Measurements from ENCODE around the gene ZNF83.
"Not testable (repeated sequence)": the region's sequence is repeated elsewhere in the genome, so short reads cannot be mapped to it uniquely, and the experiment has no call there.

Gene ZNF83

DNA sequence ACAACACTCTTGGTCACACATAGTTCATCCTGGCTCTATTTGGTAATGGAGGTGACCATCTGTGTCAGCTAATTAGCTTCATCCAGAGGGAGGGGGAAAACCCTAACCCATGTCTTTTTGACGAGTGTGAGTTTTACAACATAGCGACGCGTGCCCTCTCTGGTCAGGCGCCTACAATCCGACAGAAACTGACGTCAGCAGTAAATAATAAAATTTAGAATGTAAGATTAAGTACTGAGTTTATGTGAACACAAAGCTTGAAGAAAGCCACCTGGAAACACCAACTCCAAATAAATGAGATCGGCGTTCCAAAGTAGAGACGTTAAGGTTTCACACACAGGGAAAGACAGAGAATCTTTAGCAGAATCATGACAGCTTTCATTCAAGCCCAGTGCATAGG is 1.8 kb upstream of the ZNF83 start:
- DNase-seq (ENCODE audit: low read depth, low spot score) = no peak

DNA sequence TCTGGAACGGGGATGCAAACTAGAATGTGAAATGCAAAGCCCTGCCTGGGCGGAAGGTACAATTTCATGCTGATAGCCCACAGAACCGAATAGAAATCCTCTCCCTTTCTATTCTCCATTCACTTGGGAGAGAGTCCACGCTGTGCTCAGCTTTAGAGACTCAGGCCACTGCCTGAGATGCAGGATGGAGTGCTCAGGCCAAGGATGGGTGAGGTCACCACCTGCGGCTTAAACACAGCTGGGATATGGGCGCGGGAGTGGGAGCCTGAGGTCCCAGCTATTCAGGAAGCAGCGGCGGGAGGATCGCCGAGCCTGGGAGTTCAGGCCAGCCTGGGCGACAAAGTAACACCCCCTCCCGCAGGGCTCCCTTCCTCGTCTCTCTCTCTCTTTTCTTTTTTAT is 446 bp upstream of the ZNF83 start:
- peak; percentile 9 for DNase-seq (ENCODE audit: low read depth, low spot score)

DNA sequence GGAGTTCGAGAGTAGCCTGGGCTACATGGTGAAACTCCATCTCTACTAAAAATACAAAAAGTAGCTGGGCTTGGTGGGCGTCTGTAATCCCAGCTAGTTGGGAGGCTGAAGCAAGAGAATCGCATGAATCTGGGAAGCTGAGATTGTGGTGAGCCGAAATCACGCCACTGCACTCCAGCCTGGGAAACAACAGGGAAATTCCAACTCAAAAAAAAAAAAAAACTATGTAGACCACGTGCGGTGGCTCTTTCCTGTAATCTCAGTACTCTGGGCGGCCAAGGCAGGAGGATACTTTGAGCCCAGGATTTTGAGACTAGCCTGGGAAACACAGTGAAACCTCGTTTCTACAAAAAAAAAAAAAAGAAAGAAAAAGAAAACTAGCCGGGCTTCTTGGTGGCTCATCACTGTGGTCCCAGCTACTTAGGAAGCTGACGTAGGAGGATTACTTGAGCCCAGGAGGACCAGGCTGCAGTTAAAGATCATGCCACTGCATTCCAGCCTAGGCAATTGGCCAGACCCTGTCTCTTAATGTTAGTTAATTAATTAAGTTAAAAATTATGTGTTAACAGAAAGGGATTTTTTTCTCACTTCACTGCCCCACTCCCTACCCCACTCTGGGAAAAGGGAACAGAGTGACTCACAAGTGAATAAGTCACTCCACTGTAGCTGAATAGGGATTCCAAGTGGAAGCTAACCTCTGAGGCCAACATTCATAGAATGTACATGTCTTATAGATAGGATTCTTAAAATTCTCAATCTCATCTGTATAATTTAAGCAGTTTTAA is 2.2 kb downstream of the ZNF83 start:
- no peak for DNase-seq (ENCODE audit: low read depth, low spot score)

DNA sequence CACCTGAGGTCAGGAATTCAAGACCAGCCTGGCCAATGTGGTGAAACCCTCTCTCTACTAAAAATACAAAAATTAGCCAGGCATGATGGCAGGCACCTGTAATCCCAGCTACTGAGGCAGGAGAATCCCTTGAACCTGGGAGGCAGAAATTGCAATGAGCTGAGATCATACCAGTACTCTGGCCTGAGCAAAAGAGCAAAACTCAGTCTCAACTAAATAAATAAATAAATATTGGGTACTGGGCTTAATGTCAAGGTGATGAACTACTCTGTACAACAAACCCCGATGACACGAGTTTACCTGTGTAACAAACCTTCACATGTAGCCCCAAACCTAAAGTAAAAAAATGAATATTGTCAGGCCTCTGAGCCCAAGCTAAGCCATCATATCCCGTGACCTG is 10.7 kb downstream of the ZNF83 start:
- DNase-seq (ENCODE audit: low read depth, low spot score) = not testable (repeated sequence)

DNA sequence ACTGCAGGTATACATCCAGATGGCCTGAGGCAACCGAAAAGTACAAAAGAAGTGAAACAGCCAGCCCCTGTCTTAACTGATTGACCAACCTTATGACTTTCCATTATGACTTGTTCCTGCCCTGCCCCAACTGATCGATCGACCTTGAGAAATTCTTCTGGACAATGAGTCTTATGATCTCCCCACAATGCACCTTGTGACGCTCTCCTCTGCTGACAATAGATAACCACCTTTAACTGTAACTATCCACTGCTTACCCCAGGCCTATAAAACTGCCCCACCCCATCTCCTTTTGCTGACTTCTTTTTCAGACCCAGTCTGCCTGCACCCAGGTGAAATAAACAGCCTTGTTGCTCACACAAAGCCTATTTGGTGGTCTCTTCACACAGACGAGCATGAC is 11.2 kb downstream of the ZNF83 start:
- no peak for DNase-seq (ENCODE audit: low read depth, low spot score)

DNA sequence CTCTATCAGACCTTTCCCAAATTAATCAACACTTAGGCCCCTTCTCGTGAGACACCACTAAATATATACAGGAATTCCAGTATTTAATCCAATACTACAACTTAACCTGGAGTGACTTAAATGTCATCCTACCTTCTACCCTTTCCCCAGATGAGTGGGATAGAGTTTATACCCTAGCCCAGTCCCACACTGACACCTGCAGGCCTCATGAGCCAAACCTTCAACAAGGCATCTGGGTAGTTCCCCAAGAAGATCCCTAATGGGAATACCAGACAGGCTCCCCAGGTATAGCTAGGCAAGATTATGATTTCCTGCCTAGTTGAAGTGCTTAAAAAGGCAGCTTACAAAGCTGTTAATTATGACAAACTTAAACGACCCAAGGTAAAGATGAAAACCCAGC is 15.9 kb downstream of the ZNF83 start:
- no peak for DNase-seq (ENCODE audit: low read depth, low spot score)

DNA sequence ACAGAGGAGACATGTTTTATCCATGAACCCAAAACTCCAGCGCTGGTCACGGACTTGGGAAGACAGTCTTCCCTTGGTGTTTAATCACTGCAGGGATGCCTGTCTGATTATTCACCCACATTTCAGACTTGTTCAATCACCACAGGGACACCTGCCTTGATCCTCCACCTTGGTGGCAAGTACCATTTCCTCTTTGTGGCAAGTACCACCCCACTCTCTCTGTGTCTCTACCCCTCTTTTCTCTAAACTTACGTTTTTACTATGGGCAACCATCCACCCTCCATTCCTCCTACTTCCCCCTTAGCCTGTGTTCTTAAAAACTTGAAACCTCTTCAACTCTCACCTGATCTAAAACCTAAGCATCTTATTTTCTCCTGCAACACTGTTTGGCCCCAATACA is 16.8 kb downstream of the ZNF83 start:
- DNase-seq (ENCODE audit: low read depth, low spot score) = no peak

DNA sequence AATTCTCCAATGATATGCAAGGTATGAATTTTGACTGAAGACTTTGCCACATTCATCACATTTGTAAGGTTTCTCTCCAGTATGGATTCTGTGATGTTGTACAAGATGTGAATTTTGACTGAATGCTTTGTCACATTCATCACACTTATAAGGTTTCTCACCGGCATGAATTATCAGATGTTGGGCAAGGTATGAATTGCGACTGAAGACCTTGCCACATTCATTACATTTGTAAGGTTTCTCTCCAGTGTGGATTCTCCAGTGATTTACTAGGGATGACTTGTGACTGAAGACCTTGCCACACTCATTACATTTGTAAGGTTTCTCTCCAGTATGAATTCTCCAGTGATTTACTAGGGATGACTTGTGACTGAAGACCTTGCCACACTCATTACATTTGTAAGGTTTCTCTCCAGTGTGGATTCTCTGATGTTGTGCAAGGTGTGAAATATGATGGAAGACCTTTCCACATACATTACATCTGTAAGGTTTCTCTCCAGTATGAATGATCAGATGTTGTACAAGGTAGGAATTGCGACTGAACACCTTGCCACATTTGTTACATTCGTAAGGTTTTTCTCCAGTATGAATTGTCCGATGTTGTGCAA is 24.8 kb downstream of the ZNF83 start:
- DNase-seq (ENCODE audit: low read depth, low spot score) = no peak

DNA sequence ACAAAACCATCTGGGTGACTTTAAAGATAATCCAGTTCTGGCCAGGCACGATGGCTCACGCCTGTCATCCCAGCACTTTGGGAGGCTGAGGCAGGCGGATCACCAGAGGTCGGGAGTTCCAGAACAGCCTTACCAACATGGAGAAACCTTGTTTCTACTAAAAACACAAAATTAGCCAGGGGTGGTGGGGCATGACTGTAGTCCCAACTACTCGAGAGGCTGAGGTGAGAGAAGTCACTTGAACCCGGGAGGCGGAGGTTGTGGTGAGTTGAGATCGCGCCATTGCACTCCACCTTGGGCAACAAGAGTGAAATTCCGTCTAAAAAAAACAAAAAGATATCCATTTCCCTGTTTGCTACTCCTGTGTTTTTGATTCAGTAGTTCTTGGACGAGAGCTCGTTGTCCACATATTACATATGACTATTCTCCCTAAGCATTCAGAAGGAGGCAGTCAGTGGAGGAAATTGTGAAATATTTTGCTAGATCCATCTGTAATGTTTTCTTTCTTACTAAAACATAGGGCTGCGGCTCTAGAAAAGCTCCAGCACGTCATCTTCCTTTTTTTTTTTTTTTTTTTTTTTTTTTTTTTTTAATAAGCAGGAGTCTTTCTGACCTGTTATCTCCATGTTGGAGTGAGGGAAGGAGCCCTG is 34.5 kb downstream of the ZNF83 start:
- no peak for DNase-seq (ENCODE audit: low read depth, low spot score)

DNA sequence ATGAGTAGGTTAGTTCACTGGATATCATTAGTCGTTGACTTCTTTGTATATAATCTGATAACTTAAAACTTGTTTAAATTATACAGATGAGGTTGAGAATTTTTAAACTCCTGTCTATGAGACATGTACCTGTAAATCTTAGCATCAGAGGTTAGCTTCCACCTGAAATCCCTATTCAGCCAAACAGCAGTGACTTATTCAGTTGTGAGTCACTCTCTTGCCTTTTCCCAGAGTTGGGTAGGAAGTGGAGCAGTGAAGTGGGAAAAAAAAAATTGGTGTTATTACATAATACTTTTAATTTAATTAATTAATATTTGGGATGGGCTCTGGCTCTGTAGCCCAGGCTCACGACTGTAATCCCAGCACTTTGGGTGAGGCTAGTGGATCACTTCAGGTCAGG is 35.2 kb downstream of the ZNF83 start:
- no peak for DNase-seq (ENCODE audit: low read depth, low spot score)

DNA sequence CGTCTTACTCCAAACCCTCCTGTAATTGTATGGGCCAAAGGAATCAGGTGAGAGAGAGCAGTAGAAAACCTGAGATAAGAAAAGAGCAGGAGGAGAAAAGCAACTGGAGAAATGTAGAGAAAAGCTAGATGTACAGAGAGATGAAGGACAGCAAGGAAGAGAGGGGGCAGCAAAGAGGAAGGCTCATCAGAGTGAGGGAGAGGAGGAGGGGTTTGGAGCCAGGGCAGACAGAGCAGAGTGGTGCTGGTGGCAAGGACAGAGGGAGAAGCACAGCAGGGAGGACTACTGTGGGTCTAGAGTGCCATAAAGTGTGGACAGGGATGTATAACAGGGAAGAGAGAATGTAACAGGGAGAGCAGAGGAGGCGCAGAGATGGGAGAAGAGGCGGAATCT is 36.2 kb downstream of the ZNF83 start:
- not testable (repeated sequence) for DNase-seq (ENCODE audit: low read depth, low spot score)

DNA sequence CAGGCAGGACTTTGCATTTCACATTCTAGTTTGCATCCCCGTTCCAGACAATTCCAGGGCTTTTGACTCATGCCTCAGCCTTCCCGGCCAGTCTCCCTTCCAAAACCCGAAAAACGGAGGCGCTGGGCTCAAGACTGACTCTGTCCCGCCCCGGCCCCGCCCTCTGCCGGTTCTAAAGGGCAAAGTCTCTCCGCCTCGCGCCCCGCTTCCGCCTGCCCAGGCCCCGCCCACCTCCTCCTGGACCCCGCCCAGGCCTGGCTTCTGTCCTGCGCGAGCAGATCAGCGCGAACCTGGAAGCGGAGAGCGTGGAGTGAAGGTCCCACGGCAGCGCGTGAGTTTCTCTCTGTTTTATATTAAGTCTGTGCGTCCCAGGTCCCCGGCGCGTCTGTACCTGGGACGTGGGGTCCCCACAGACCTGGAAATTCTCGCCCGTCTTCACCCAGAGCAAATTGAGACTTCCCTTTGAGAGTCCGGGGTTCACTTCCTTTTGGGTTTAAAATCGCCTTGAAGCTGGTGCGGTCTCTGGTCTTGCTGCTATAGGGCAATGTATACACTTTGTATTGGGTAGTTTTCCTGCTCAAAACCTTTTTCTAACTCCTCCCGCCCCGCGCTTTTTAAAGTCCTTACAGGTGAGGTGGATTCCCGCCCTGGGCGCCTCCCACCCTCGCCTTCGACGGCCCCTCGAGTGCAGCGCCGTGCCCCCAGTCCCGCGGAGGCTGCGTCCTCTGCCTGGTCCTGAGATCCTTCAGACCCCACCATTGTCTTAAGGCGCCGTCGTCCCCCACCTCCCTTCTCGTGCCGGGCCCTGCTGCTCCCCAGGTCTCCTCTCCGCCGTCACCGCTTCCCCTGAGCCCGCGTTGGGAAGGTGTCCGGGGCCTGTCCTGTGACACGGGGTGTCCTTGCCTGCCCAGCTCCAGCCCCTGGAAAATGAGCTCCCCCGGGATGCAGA is 36.9 kb downstream of the ZNF83 start:
- DNase-seq (ENCODE audit: low read depth, low spot score) = peak; percentile 54

DNA sequence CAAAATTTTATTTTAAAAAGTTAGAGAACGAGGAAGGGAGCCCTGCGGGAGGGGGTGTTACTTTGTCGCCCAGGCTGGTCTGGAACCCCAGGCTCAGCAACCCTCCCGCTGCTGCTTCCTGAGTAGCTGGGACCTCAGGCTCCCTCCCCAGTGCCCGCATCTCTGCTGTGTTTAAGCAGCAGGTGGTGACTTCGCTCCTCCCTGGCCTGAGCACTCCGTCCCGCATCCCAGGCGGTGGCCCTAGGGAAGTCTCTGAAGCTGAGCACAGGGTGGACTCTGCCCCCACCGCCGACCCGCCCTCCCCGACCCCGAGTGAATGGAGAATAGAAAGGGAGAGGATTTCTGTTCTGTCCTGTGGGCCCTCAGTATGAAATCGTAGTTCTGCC is 37.5 kb downstream of the ZNF83 start:
- no peak for DNase-seq (ENCODE audit: low read depth, low spot score)

DNA sequence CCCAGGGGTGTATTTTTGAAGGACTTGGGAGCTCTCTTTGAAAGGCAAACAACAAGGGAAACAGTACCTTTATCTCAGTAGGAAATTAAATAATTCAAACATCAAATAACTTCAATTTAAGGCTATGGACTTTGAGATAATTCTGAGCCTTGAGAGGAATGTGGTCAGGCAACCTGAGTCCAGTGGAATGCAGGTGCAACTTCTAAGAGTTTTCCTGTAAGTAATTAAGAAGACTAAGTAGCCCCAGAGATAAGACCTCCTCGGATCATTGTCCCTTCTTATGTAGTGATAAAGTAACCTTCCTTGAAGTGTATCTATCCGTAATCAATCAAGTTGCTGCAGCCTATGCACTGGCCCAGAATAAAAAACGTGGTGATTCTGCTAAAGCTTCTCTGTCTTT is 38.9 kb downstream of the ZNF83 start:
- no peak for DNase-seq (ENCODE audit: low read depth, low spot score)

DNA sequence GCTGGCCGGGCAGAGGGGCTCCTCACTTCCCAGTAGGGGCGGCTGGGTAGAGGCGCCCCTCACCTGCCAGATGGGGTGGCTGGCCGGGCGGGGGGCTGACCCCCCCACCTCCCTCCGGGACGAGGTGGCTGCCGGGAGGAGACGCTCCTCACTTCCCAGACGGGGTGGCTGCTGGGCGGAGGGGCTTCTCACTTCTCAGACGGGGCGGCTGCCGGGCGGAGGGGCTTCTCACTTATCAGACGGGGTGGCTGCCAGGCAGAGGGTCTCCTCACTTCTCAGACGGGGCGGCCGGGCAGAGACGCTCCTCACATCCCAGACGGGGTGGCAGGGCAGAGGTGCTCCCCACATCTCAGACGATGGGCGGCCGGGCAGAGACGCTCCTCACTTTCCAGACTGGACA is 44.7 kb downstream of the ZNF83 start:
- not testable (repeated sequence) for DNase-seq (ENCODE audit: low read depth, low spot score)

DNA sequence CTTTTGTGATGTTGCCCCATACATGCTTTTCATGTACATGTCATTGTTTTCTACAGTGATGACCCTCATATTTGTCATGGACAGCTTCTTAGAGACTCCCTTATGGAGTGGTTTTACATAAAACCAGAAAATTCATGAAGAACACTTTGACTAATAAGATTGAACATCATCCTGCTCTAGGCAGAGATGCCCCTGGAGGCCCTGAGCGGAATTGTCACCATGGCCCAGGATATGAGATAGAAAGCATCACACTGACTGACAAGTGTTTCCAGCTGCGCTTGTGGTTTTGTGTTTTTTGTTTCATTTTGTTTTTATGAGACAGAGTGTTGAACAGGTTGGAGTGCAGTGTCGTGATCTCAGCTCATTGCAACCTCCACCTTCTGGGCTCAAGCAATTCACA is 45.9 kb downstream of the ZNF83 start:
- DNase-seq (ENCODE audit: low read depth, low spot score) = no peak

DNA sequence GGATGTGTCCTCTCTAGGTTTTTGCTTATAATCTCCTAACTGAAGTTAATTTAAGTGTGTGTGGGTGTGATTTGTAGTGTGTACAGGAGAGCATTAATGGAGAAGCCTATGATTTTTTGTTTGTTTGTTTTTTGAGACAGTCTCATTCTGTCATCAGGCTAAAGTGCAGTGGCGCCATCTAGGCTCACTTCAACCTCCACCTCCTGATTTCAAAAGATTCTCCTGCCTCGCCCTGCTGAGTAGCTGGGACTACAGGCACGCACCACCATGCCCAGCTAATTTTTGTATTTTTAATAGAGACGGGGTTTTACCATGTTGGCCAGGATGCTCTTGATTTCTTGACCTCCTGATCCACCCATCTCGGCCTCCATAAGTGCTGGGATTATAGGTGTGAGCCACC is 47.4 kb downstream of the ZNF83 start:
- DNase-seq (ENCODE audit: low read depth, low spot score) = no peak

DNA sequence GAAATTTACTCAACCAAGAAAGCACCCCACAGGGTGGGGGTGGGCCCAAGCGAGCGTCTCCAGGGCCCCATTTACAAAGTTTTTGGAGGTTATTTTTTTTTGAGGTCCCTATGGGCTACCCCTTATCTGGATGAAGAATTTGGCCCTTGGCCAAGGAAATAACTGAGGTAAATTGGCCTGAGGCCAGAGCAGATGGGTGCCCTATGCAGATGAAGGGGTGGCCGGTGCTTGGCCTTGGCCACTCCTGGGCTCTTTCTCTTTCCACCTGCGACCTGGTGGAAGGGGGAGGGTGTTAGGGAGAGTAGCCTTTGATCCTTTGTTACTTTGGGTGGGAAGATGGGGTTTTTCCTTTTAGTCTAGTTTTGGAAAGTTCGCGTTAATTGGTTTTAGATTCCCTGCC is 52.6 kb downstream of the ZNF83 start:
- DNase-seq (ENCODE audit: low read depth, low spot score) = no peak

DNA sequence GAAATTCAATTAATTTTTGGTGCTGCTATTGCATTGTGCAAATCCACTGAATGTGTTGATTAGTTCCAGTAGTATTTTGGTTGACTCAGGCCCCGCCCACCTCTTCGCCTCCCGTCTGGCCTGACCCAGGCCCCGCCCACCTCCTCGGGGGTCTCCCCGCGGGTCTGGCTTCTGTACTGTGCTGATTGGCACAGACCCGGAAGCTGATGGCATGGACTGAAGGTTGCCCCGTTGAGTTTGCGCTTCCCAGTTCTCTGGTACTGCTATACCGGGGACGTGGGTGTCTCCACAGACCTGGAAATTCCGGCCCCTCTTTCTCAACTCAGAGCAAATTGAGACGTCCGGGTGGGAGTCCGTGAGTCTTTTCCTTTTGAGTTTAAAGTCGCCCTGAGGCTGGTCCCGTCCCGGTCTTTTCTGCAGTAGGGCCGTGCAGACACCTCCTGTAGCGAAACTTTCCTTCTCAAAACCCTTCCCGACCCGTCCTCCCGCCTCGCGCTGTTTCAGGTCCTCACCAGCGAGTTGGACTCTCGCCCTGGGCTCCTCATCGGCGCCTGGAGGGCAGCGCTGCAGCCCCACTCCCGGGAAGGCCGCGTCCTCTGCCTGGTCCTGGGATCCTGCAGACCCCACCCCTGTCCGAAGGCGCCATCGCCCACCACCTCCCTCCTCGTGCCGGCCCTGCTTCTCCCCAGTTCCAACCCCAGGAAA is 53.3 kb downstream of the ZNF83 start:
- no peak for DNase-seq (ENCODE audit: low read depth, low spot score)

DNA sequence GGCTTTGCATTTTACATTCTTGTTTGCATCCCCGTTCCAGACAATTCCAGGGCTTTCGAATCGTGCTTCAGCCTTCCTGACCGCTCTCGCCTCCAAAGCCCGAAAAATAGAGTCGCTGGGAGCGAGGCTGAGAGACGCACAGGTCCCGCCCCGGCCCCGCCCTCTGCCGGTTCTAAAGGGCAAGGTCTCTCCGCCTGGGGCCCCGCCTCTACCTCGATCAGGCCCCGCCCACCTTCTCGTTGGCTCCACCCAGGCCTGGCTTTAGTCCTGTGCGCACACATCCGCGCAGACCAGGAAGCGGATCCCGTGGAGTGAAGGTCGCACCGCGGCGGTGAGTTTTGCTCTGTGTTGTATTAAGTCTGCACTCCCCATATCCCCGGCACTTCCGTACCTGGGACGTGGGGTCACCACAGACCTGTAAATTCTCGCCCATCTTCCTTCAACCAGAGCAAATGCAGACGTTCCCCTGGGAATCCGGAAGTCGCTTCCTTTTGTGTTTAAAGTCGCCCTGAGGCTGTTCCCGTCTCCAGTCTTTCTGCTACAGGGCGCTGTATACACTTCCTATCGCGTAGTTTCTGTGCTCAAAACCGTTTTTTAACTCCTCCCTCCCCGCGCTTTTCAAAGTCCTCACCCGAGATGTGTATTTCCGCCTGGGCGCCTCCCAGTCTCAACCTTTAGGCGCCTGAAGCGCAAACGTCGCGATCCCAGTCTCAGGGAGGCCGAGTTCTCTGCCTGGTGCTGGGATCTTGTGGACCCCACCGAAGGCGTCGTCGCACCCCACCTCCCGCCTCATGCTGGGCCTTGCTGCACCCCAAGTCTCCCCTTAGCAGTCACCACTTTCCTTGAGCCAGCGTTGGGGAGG is 67.9 kb downstream of the ZNF83 start, which contains the start of gene ZNF701:
ZNF701 (plus strand) TSS at position 288 of the 862 bp plus-strand sequence. CDS start 3,861 bp downstream, outside the sequence.
- DNase-seq (ENCODE audit: low read depth, low spot score) = peak; percentile 68
